Adrenal gland (tissue), 12 donors: ENCODE data around the gene ATP6V1C2. TPM values are rescaled to one million over a fixed set of nuclear protein-coding genes. Genes with fewer than 3 reads are reported as not detected.

ENCODE experiments used
- DNase-seq, 7 donors: peaks; one replicate each; pipeline ENCODE4 v3.0.0-alpha.2; 2019 to 2020
- H3K27ac ChIP-seq, 5 donors: fragments of 200-600 bp; sonication (generic) in 4 of 5; 1 replicate in 3 of 5; 2 replicates in 2 of 5; pipeline versions ENCODE4 v1.5.1 to v1.8.0; 2016 to 2020; ENCODE audit warnings: mild to moderate bottlenecking in 1 of 5
- H3K27me3 ChIP-seq: fragments of 200-600 bp; 2 replicates; pipeline ENCODE4 v1.8.0; 2021
- H3K36me3 ChIP-seq, 2 donors: fragments of 200-600 bp; replicated peaks in 1 of 2; 1 replicate in 1 of 2; 2 replicates in 1 of 2; pipeline versions ENCODE4 v1.5.1 to v1.8.0; 2018 to 2022
- H3K4me1 ChIP-seq, 2 donors: fragments of 200-600 bp; replicated peaks in 1 of 2; 1 replicate in 1 of 2; 2 replicates in 1 of 2; pipeline versions ENCODE4 v1.5.1 to v1.8.0; 2018 to 2021
- H3K4me3 ChIP-seq, 4 donors: fragments of 200-600 bp; sonication (generic) in 3 of 4; one replicate each; pipeline ENCODE4 v1.5.1; 2016 to 2018
- H3K9me3 ChIP-seq, 3 donors: fragments of 200-600 bp; sonication (generic) in 1 of 3; replicated peaks in 1 of 3; 1 replicate in 2 of 3; 2 replicates in 1 of 3; pipeline versions ENCODE4 v1.5.1 to v1.8.0; 2016 to 2021
- CTCF ChIP-seq, 6 experiments: fragments of 450-650 bp in 4 of 6; fragments of 200-600 bp in 2 of 6; sonication (generic) in 1 of 6; IDR thresholded peaks; 1 replicate in 5 of 6; 2 replicates in 1 of 6; pipeline versions ENCODE4 v1.5.1 to v1.8.0; 2016 to 2021; ENCODE audit warnings: antibody characterized with exemption in 6 of 6, mild to moderate bottlenecking in 2 of 6, moderate library complexity in 1 of 6
- POLR2A ChIP-seq, 2 donors: fragments of 450-650 bp; IDR thresholded peaks; one replicate each; pipeline ENCODE4 v1.6.1; 2017; ENCODE audit warnings: antibody characterized with exemption in 2 of 2, mild to moderate bottlenecking in 2 of 2, moderate library complexity in 1 of 2
- WGBS, 4 donors: extraction: QIAGEN DNeasy Blood & Tissue Kit in 2 of 4; methylation state at CpG; one replicate each; pipeline versions ENCODE4 v1.1.5 to v1.1.7; 2013 to 2017; 5-methylcytosine and 5-hydroxymethylcytosine counted together
- intact Hi-C, 2 donors: fragments of 100-400 bp; cut with DNase I; formaldehyde crosslinking; loops; one replicate each; pipeline versions ENCODE4 v1.14.1 to v1.15.0; 2022 to 2023
- polyA plus RNA-seq, 3 donors: library from polyadenylated mRNA; stranded (reverse); fragments of 200-250 nt in 2 of 3; fragments of 350-450 nt in 1 of 3; fragmentation: Illumina TruSeq in 1 of 3; extraction: RNeasy Lipid Tissue Mini Kit (QIAGEN cat#74804) in 1 of 3; gene quantifications; one replicate each; pipeline ENCODE4 v1.2.3, GENCODE V29; 2013 to 2014
- total RNA-seq, 9 donors: library from RNA; depleted of rRNA in 4 of 9; stranded (reverse); fragments of >200 nt in 4 of 9; fragments of 120-200 nt in 1 of 9; fragmentation: NEBNext Ultra II Directional in 1 of 9; extraction: Animal tissue kit (Norgen Biotek cat#: 25700) in 1 of 9; gene quantifications; one replicate each; pipeline versions ENCODE4 v1.1.0 to v1.2.4, GENCODE V29; 2013 to 2023
- donor health status: healthy with polysubstance abuse.
- donor health status: Bipolar disorder and iron deficiency.
- donor health status: DM: yes; HTN: yes; CAD: no.
- donor health status: DM: no; HTN: no; CAD: no.
- donor health status: DM: no; HTN: no; CAD: no.
- donor health status: DM: yes; HTN: yes; CAD: no.

The ATP6V1C2 gene
- total and polyA plus RNA-seq, 12 donors = 0.14 to 7.7 (median 0.94) TPM; not detected in 1

DNA sequence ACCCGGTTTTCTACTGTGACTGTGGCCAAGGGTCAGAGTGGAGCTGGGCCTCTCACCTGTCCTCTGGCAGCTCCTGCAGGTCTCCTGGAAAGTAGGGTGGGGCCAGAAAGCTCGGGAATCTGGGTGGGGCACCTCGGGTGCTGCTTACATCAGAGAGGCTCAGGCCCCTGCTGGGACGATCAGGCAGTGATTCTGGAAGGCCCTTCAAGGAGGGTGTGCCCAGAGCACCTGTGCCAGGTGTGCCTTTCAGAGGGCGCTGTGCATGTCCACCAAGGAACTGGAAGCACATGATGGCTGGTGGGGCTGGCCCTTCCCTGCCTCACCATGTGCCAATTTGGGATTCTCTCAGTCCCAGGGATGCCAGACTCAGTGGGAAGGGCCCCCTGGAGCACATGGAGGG lies 44.0 kb downstream of the ATP6V1C2 start:
- H3K4me1 ChIP-seq = no peaks in the 10 kb centered on the region
- DNase-seq = no peak
- 54 to 100% (median 77%) methylated on average over 1 to 5 of the region's 5 CpGs for WGBS, 4 donors

GRCh38 chr2:10765914-10766313 lies 44.5 kb downstream of the ATP6V1C2 start:
- intact Hi-C loops = no loop called here
- Histone ChIP-seq H3K4me3 (no peak overlapping the region), H3K27ac (no peak overlapping the region), H3K9me3 (no peaks in the 10 kb centered on the region), H3K4me1 (no peaks in the 10 kb centered on the region), H3K27me3 (no peaks in the 10 kb centered on the region), H3K36me3 (no peaks in the 10 kb centered on the region)
- no peak for DNase-seq
- TF ChIP-seq POLR2A (IDR thresholded peaks at IDR 0.05) (no peak), CTCF (IDR thresholded peaks at IDR 0.05) (no peak)
- WGBS, 4 donors = 86 to 94% (median 91%) methylated on average over 5 to 12 of the region's 12 CpGs

More for the DNA sequence above, 44.0 kb downstream of the ATP6V1C2 start:
- Histone ChIP-seq H3K4me3 (no peak overlapping the region), H3K9me3 (no peaks in the 10 kb centered on the region), H3K27ac (no peak overlapping the region), H3K27me3 (no peaks in the 10 kb centered on the region), H3K36me3 (no peaks in the 10 kb centered on the region)
- TF ChIP-seq POLR2A (IDR thresholded peaks at IDR 0.05) (no peak), CTCF (IDR thresholded peaks at IDR 0.05) (no peak)
- intact Hi-C loops = no loop called here

GRCh38 chr2:10768063-10768507 lies 46.7 kb downstream of the ATP6V1C2 start:
- DNase-seq = no peak
- no peaks in the 10 kb centered on the region for H3K27me3 ChIP-seq
- WGBS, 4 donors = 63 to 77% (median 74%) methylated on average over 10 to 16 of the region's 16 CpGs

GRCh38 chr2:10770956-10771750 lies 49.7 kb downstream of the ATP6V1C2 start:
- Histone ChIP-seq H3K27ac (no peak overlapping the region), H3K36me3 (no peaks in the 10 kb centered on the region), H3K4me1 (peaks cover 5 to 11% of the 10 kb centered on the region in 2 donors), H3K4me3 (no peak overlapping the region), H3K9me3 (no peaks in the 10 kb centered on the region), H3K27me3 (no peaks in the 10 kb centered on the region)
- no peak for DNase-seq
- intact Hi-C loops = no loop called here
- 86 to 94% (median 89%) methylated on average over 13 to 22 of the region's 22 CpGs for WGBS, 4 donors
- TF ChIP-seq POLR2A (IDR thresholded peaks at IDR 0.05) (no peak), CTCF (IDR thresholded peaks at IDR 0.05) (no peak)

More at GRCh38 chr2:10768063-10768507, 46.7 kb downstream of the ATP6V1C2 start:
- H3K4me3 ChIP-seq = no peak overlapping the region
- no peaks in the 10 kb centered on the region for H3K4me1 ChIP-seq
- H3K9me3 ChIP-seq = no peaks in the 10 kb centered on the region
- intact Hi-C loops = no loop called here
- TF ChIP-seq POLR2A (IDR thresholded peaks at IDR 0.05) = no peak
- no peak for TF ChIP-seq CTCF (IDR thresholded peaks at IDR 0.05)
- no peaks in the 10 kb centered on the region for H3K36me3 ChIP-seq
- no peak overlapping the region for H3K27ac ChIP-seq
